Activated CD4-positive, alpha-beta T cell treated with anti-CD3 and anti-CD28 coated beads, Interleukin-10, Interleukin-2, amounts not matched to agents 100 ng/mL and 50 ng/mL, durations not matched to agents 16 hours and 8 hours (primary cell): ENCODE results near the gene CCDC91.
A peak's percentile ranks its signal among the peaks of the same experiment; 100 is the strongest.
"Not testable (repeated sequence)": the region's sequence is repeated elsewhere in the genome, so short reads cannot be mapped to it uniquely, and the experiment has no call there.

Source experiments
- DNase-seq: peaks from one replicate; pipeline ENCODE4 v3.0.0-alpha.2; 2020

The CCDC91 gene

DNA sequence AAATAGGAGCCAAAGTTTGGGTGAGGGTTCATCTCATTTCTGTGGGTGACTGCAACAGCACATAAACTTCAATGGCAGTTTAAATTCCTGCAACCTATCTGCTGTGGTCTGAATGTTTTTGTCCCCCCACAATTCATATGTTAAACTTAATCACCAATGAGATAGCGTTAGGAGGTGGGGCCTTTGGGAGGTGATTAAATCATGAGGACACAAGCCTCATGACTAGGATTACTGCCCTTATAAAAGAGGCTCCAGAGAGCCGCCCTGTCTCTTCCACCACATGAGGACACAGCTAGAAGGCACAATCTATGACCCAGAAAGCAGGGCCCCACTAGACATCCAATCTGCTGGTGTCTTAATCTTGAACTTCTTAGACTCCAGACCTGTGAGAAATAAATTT lies 3.8 kb upstream of the CCDC91 start:
- no peak for DNase-seq

DNA sequence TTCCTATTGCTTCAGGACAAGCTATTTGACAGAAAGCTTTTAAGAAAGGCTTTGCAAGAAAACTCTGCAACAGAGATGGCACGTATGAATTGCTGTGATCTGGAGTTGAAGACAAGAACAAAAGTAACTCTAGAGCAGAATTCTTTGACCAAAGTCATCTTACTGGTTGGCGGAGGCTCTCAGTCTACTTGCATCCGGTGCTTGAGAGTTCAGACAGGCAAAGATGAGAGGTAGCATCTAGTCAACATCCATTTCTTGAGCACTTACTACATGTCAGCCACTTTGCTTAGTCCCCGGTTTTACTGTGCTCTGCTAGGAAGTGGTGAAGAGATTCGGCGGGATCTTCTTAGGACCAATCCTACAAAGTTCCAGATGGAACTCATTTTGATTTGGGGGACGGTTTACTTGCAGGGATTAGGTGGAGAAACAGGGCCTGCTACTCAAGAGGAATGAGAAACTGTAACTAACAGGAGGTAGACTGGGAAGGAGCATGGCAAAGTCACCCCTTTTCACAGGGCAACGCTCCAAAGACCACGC lies 404 bp upstream of the CCDC91 start:
- DNase-seq = no peak

DNA sequence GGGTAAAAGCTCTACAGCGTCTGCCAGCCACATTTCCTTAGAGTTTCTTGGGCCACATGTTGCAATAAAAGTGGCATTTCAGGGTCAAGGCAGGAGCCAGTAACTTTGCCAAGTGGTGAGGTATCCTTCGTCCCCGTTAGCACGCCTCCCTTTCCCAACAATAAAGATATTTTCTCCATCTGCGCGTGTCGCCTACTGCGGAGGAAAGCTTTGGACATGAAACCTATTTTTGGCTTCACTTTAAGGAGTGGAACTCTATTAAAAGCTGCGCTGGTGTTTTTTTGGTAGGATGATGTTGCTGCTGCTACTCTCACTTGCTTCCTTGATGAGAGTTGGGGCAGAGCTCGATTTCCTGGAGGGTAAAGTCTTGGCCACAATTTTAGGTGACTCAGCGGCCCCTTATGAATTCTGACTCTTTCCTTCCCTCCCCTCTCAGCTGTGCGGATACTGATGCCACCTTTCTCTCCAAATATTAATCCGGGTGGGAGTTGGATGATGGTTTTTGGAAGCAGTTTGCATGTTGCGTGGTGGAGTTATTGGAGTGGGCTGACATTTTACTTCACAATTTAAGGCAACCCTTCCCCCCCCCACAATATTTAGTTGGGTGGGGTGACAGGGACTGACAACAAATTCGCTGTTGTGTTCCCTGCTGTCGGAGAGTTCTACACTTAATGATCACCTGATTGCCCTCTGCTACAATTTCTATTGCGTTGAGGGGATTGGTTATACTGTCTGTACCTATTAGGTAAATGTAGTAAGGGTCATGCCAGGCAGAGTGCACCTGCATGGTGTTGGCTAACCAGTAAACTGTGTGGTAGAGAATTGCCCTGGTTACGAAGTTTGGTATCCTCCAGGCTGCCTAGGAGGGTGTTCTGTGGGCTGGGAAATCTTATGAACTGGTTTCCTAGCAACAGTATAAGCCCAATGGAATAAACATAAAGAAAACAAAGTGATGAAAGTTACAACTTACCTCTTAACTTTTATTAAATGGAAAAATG lies 1.1 kb downstream of the CCDC91 start:
- peak; percentile 63 for DNase-seq

DNA sequence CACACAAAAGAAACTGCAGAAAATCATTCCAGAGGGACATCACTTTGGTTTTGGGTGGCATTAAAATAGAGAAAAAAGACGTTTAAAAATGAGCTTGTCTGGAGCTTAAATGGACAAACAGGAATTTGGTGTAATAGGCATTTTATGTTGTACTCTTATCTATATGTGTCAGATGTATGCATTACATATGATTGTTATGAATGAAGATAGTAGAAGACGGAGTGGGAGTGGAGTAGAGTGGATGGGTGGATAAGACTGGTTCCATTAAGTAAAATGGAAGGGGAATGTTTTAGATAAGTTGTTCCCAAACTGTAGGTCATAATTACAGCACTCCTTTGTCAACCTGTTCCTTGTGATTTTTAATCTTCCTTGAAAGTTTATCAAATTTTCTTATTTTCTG lies 1.9 kb downstream of the CCDC91 start:
- DNase-seq = no peak

DNA sequence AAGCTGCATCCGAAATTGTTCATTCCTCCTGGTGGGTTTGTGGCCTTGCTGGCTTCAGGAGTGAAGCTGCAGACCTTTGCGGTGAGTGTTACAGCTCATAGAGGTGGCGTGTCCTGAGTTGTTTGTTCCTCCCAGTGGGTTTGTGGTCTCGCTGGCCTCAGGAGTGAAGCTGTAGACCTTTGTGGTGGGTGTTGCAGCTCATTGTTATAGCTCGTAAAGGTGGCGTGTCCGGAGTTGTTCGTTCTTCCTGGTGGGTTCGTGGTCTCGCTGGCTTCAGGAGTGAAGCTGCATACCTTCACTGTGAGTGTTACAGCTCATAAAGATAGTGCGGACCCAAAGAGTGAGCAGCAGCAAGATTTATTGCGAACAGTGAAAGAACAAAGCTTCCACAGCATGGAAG lies 4.4 kb downstream of the CCDC91 start:
- DNase-seq = not testable (repeated sequence)

- not testable (repeated sequence) for DNase-seq
Observed at GRCh38 chr12:28201136-28201535, 10.9 kb downstream of the CCDC91 start.

DNA sequence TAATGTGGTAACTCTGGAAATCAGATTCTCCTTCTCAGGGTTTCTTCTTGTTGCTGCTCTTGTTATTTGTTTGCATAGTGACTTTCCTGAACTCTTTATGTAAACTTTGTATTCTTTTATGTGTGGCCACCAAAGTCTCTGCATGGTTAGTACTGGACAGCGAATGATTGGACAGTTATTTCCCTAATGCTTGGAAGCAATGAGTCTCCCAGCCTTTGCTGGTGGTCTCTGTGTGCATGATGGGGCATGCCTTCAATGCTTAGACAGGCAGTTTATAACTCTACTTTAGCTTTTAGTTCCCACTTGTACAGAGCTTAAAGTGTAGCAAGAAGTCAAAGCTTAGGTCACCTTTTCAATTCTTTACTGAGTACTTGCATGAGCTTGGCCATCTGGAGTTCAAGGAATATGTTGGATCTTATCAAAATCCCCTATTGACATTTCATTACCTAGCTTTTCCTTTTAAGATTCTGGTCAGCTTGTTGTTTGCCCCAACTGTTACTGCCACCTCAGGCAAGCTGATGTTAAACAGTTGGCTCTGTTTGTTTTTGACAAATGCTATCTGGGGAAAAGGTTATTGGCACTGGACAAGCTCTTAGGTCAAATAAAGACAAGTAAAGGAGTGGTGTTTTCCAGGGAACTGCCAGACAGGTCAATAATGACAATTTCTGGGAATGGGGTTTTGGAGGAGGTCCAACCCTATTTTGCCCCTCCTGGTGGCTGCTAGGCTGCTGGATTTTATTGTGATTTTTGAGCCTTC lies 12.3 kb downstream of the CCDC91 start:
- DNase-seq = no peak

GRCh38 chr12:28209782-28210181 lies 19.5 kb downstream of the CCDC91 start:
- DNase-seq = no peak

GRCh38 chr12:28212182-28212581 lies 21.9 kb downstream of the CCDC91 start:
- no peak for DNase-seq

- no peak for DNase-seq
Observed at GRCh38 chr12:28215021-28215420, 24.8 kb downstream of the CCDC91 start.

- DNase-seq = no peak
Observed at GRCh38 chr12:28216016-28216415, 25.8 kb downstream of the CCDC91 start.

DNA sequence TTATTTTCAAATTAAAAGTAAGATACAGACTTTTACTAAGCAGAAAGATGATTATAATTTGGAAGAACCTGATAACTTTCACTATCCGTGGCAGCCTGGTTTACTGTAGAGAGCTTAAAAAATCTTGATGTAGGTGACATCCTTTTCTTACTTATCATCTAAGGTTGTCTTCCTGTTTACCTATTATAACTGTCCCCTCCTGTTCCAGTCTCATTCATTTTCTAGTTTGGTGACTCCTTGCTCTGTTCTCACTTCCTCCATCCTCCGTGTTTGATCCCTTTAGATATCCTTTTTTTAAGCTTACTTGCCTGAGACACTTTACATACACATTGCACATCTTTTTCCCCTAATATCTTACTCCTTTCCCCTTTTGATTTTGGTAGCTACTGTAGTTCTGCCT lies 27.5 kb downstream of the CCDC91 start:
- no peak for DNase-seq

GRCh38 chr12:28218875-28219274 lies 28.6 kb downstream of the CCDC91 start:
- DNase-seq = no peak

GRCh38 chr12:28219827-28220226 lies 29.6 kb downstream of the CCDC91 start:
- no peak for DNase-seq

DNA sequence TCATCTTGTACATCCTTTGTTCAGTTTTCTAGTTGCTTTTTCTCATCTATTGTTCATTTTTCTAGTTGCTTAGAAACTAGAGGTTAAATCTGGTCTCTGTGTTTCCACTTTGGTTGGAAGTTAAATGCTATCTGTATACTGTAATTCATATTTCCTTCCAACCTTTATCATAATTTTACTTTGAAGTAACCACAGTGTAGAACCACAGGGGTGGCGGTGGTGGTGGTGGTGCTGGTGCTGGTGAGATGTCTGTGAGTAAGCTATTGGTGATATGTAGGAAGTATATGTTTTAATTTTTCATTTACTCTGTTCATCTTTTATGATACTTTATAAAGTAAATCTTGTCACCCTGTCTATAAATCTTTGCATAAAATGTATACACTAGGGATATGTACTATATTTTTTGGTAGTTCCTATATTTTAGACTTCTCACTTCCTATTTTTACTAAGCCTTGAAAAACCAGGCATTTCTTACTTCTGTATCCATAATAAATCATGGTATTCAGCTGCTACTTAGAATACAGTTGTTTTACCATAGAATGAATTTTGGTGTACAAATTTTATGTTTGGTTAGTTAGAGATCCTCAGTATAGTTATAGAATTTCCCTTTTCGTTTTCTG lies 31.9 kb downstream of the CCDC91 start:
- peak; percentile 75 for DNase-seq

GRCh38 chr12:28223025-28223554 lies 32.8 kb downstream of the CCDC91 start:
- DNase-seq = peak; percentile 81

DNA sequence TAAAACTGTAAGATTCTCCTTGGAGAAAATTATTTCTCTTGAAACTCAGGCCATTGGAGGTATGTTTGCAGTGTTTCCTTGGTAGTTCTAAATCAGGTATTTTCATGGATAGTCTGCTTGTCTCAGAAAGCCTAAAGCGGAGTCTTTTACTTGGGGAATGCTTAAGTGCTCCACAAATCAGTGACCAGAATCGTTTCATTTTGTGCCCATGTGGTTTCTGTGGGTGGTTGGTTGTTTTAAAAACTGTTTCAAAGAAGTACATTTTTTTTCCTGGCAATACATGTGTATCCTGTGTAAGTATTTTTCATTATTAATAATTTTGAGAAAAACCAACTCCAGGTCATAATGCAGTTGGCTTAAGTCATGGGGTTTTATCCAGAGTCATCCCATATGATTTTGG lies 33.6 kb downstream of the CCDC91 start:
- peak; percentile 75 for DNase-seq

DNA sequence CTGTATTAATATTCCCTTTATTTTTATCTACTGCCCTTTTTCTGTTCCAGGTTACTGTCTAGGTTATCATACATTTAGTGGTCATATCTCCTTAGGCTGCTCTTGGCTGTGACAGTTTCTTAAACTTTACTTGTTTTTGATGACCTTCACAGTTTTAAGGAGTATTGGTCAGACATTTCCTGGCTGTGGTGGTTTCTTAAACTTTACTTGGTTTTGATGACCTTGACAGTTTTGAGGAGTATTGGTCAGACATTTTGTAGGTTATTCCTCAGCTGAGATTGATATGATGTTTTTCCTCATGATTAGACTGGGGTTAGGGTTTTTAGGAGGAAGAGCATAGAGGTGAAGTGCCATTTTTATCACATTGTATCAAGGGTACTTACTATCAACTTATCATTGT lies 36.4 kb downstream of the CCDC91 start:
- DNase-seq = no peak

- DNase-seq = no peak
Observed at GRCh38 chr12:28227251-28227650, 37.0 kb downstream of the CCDC91 start.

- no peak for DNase-seq
Observed at GRCh38 chr12:28231248-28231647, 41.0 kb downstream of the CCDC91 start.

DNA sequence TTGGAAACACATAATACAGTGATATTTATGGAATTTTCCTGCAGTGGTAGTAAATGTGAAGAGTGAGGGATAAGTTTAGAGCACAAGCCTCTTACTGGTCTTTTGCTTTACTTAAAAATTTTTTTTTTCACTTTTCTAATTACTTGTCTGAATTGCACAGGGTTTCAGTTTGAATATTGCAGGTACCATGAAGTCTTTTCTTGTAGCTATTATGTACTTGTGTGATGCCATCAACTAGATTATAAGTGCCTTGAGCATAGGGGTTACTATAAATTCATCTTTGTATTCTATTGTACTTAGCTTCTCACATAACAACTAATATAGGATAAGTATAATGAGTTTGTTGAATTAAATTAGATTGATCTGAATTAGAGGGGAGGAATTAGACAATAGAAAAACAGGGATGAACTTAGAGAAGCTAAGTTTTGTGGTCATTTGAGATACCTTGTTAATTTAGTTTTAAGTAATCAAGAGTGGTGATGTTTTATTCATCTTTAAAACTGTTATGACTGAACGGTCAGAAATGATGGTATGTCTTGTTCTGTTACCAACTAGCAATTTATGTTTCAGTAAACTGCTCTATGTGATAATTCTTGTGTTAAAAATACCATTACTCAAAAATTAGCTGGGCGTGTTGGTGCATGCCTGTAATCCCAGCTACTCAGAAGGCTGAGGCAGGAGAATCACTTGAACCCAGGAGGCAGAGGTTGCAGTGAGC lies 42.1 kb downstream of the CCDC91 start:
- DNase-seq = peak; percentile 52

DNA sequence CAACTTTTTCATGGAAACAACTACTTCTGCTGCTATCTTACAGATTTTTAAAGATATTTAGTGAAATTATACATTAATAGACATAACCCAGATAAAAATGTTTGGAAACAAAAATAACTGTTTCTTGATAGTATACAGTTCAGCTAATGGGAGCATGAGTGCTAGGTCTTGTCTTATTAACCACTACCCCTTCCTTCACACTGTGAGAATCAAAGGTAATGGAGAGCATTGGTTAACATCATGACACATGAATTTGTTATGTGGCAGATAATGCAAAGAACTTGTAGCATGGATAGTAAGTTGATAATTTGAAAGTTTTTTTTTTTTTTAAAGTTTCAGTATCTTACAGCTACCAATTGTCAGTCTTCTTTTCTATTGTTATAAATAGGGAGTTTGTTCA lies 44.2 kb downstream of the CCDC91 start:
- DNase-seq = no peak
